Measurements from ENCODE around the gene PRSS22.

The PRSS22 gene

DNA sequence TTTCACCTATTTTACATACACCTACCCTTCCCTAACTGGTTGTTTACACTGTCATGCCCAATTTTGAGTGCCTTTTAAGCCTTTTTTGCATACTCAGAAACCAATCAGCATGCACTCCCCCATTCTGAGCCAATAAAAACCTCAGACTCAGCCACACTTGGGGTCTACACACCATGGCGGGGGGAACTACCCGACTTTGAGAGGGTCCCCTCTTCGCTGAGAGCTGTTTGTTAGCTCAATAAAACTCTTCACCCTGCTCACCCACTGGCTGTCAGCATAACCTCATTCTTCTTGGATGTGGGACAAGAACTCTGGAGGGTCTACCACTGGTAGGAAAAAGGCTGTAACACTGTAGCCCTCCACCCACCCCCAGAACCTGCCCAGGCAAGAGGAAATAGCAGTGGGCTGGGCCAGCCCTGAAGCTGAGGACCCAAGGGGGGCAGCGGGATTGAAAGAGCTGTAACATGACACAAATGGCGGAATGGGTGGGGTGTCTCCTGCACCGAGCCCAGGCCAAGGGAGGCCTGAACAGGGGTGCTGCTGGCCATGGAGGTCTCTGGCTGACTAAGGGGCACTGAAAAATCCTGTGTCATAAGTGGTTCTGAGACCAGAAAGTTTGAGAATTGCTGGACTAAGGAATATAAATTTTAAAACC is 22.0 kb upstream of the PRSS22 start:
- DNase-seq (ENCODE audit: low read depth), result no peak

DNA sequence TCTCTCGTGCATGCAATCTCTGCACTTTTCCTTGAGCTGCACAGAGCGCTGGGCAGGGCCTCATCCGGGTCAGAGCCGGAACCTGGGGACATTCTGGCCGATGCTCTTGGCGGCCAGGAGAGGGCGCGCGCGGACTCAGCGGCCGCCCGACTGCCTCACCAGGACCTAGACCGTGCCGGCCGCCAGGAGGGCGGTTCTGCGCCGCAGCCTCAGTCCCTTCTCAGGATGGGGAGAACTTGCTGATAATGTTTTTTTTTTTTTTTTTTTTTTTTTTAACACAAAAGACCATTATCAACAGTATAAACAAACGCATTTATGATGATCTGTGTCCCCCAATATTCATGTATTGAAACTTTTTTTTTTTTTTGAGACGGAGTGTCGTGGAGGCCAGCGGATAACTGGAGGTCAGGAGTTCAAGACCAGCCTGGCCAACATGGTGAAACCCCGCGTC is 17.0 kb upstream of the PRSS22 start:
- DNase-seq (ENCODE audit: low read depth), result no peak

DNA sequence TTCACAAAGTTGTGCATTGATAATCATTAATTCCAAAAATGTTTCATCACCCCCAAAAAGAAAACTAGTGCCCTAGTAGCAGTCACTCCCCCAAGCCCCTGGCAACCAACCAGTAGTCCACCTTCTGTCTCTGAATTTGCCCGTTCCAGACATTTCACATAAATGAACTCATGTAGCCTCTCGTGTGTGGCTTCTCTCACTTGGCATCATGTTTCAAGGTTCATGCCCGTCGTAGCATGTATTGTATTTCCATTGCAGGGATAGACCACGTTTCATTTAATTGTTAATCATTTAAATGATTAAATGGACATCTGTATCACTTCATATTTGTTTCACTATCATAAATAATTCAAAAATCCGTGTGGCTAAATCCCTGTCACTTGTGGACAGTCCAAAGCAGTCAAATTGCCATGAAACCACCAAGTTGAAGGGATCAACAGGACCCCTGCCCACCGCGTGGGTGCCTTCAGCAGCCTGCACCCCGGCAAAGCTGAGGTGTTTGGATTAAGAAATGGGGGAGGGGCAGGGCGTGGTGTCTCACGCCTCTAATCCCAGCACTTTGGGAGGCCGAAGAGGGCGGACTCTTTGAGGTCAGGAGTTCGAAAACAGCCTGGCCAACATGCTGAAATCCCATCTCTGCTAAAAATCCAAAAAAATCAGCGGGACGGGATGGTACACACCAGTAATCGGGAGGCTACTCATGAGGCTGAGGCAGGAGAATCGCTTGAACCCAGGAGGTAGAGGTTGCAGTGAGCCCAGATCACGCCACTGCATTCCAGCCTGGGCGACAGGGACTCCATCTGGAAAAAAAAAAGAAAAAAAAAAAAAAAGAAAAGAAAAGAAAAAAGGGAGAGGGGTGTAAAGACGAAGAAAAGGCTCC is 16.3 kb upstream of the PRSS22 start:
- DNase-seq (ENCODE audit: low read depth), result no peak

DNA sequence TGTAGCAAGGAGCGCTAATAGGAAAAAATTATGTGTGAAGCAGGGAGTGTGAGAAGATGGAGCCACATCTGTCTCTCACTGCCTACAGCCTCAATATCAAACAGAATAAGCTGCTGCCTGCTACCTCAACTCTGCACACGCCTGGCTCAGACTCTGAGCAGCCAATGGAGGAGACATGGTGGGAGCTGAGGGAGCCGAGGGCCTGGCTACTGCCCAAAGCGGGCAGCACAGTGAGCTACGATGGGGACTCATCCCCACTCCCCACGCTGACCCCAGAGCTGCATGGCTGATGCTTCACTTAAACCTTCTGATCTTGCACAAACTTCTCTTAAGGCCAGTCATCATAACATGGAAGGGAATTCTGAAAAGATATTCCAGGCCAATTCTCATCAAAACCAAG is 14.0 kb upstream of the PRSS22 start:
- no peak for DNase-seq (ENCODE audit: low read depth)

DNA sequence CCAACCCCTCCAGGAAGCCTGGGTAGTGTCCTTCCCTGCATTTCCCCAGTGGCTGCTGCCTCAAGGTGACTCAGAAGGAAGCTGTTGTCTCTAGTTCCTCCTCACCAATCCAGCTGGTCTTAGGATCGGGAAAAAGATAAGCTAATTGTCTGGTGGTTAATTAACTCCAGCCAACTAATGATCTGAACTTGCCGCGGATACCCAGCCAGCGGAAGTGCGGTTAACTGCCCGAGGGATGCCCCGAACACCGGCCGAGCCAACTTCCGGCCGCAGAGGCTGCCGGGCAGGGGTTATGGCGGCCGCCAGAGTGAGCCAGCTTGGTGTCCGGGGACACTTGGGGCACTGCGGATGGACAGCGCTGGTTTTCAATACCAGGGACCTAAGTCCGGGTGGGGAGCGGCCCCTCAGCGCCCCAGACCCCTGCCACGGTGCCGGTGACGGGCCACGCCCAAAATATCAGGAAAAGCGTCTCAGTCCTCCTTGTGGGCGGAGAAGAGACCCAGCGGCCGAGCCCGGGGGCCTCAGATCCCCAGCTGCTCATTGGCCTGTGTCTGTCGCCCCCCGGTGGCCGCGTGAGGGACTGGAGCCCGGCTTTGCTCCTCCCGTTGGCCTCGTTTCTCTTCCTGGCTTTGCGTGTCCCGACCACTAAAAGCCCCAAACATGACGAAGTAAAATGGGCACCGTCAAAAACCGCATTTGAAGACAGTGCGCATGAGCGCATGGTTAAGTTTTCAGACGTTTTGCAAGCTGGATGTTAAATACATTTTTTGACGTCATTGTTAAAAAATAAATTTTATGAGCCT is 10.2 kb upstream of the PRSS22 start:
- DNase-seq (ENCODE audit: low read depth), result peak; percentile 95

DNA sequence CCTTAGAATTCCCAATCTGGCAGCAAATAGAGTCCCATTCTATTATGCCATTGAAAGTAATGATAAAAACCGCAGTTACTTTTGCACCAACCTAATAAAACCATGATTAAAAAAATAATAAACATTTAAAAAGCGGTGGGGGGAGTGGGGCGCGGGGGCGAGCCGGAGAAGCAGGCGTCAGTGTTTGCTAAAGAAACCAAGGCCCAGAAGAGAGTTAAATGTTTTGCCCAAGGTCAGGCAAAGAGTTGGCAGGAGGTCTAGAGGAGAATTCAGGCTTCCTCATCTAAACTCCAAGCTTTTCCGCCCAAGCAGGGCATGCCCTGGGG is 9.7 kb upstream of the PRSS22 start:
- no peak for DNase-seq (ENCODE audit: low read depth)

DNA sequence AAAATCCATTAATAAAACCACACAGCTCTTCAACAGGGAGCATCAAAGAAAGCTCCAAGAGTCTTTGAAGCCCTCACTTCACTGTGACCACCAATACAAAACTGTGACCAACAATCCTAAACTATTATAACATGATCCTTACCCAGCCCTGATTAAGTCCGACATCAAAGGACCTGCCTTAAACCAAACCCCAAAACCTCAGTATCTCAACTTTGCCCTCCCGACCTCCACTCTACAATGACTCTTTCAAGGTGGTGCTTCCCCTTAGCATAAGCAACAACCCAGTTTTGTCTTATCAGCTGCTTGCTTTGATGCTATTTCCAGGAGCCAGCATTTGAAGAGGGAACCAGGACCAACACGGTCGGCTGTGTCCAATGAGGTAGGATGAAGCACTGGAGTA is 8.5 kb upstream of the PRSS22 start:
- DNase-seq (ENCODE audit: low read depth), result no peak

DNA sequence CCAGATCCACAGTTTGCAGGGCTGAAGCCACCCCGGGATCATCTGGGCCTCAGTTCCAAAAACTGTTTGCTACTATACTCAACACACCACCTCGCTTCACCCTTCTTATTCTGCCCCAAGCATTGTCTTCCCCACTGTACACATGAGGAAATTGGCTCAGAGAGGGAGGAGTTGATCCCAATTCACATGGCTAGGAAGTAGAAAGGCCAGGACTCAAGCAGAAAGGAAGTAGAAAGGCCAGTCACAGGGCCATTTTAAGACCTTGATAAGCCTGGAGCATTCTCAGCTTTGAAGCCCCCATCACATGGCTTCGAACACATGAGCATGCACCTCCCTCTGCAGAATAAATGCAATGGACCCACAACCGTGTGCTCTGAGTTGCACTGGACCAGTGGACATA is 7.7 kb upstream of the PRSS22 start:
- no peak for DNase-seq (ENCODE audit: low read depth)

DNA sequence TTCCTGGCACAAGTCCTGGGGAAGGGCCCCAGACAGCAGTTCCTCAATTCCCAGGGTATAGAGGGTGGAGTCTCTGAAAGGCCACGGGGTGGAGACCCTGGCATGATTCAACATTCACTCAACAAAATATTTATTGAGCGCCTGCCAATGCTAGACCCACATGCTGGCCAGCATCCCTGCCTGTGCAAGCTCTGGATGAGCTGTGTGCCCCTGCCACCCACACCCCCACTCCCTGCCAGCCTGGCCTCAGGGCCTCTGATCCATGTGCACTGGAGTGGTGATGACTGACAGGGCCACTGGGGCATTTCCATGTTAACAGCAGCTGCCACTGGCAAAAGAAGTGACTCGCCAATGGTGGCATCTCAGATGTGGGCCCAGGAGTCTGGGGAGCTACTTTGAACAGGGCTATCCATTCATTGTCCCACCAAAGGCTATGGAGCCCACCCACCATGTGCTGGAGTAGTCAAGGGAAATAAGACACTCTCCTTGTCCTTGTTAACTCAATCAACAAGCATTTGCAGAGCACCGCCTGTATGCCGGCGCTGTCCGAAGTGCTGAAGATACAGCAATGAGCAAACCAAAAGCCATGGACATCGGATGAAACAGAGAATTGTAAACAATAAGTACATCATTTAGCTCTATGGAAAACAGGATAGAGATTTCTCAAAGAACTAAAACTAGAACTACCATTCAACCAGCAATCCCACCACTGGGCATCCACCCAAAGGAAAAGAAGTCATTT is 3.0 kb upstream of the PRSS22 start:
- no peak for DNase-seq (ENCODE audit: low read depth)

DNA sequence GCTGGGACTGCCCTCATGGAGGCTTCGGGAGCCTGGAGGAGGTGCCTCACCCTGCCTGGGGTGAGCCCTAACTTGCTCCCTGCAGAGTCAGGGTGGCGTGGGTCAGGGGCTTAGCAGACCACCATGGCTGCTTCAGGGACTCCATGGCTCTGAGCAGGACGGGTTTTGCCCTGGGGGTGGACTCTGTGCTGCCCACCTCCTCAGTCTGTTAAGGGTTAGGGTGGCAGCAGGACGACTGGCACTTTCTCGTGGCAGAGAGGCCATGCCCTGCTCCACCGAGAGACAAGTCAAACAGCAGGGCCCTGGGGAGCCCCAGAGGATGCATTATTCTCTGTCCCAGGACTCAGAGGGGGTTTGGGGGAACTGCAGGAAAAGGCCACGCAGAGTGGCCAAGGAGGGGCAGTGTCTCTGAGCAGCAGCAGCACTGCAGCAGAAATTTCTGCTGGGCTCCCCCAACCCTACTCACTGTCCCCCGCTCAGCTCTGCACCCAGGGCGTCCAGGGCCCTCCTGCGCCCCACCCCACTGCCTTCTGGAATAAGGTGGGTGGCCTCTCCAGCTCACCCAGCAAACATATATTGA is 1.8 kb upstream of the PRSS22 start:
- no peak for DNase-seq (ENCODE audit: low read depth)

DNA sequence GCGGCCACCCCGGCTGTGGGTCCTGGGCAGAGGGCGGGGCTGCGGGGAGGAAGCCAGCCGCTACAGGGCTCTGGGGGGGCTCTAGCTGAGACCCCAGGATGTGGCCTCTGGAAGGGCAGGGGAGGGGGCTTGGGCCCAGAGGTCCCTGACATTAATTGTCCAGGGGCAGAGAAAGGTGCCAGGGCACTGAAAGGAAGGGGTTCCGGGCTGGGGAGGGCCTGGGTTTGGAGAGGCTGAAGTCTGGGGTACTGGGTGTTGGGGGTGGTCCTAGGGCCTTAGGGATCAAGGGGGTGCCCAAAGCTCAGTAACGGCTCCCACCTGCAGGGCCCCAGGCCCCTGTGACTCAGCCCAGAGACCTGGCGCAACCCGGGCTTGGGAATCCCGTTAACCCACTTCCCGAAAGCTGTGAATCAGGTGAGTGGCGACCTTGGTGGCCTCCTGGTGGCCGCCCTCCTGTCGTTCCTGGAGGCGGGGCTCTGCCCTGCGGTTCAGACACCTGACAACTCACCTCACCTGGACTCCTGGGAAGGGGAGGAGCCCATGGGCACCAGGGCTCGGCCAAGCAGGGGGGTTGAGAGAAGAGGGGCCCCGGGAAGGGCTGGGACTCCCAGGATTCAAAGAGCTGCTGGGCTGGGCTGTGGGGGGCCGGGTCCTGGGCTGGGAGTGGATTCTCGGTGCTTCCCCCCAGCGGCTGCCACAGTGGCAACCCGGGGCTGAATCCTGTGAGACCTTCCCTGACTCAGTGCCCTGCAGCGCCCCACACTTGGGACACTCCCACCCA is 465 bp upstream of the PRSS22 start:
- no peak for DNase-seq (ENCODE audit: low read depth)

DNA sequence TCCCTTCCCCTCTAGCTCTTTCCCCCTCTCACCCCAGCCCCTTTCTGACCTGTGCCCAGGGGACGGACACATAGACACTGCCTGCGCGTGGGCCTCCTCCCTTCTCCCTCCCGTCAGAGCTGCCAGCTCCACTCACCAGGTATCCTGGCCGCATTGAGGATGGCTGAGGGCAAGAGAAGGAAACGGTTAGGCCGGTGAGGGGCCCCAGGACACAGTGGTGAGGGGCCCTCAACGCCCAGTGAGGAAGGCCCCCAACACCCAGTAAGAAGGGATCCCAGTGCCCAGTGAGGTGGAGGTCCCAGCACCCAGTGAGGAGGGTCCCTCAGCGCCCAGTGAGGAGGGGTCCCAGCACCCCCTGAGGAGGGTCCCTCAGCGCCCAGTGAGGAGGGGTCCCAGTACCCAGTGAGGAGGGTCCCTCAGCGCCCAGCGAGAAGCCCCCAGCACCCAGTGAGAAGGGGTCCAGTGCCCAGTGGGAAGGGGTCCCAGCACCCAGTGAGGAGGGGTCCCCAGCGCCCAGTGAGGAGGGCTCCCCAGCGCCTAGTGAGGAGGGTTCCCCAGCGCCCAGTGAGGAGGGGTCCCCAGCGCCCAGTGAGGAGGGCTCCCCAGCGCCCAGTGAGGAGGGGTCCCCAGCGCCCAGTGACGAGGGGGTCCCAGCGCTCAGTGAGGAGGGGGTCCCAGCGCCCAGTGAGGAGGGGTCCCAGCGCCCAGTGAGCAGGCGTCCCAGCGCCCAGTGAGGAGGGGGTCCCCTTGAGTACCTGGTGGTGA is 1.1 kb downstream of the PRSS22 start:
- DNase-seq (ENCODE audit: low read depth), result no peak

DNA sequence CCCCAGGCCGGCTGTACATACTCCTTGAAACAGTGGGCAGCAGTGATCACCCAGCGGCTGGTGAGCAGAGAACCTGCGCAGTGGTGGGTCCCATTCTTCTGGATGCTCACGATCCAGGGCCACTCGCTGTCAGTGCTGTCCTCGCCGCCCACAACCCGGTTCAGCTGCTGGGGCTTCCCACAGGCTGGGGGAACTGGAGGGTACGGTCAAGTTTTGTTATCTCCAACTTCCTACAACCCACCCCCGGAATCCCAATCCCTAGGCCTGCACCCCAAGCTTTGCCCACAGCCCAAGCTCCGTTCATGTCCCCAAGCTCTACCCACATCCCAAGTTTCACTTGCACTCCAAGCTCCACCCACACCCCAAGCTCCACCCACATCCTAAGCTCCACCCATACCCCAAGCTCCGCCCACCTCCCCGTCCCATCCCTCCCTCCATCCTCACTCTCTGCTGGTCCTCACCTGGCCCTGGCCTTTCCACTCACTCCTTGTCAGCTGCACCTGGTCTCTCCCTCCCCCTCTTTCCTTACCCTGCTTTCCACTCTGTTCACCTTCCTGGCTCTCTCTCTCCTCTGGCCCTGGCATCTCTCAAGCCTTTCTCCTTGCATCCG is 1.8 kb downstream of the PRSS22 start:
- no peak for DNase-seq (ENCODE audit: low read depth)

DNA sequence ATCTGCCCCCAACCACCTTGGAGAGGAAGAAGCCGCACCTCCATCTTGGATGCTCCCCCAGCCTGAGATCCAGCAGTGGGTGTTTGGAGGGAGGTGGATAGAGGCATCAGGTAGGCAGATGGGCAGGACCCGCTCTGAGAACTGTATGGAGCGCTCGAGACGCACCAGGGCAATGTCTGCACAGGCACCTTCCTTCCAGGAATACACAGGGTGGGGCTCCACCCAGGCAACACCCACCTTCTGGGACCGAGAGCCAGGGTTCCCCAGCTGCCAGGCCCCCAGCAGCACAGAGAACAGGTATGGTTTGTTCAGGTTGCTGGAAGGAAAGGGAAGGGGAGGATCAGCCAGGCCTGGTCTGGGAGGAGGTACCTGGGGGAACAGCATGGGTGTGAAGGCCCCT is 2.4 kb downstream of the PRSS22 start:
- DNase-seq (ENCODE audit: low read depth), result no peak

DNA sequence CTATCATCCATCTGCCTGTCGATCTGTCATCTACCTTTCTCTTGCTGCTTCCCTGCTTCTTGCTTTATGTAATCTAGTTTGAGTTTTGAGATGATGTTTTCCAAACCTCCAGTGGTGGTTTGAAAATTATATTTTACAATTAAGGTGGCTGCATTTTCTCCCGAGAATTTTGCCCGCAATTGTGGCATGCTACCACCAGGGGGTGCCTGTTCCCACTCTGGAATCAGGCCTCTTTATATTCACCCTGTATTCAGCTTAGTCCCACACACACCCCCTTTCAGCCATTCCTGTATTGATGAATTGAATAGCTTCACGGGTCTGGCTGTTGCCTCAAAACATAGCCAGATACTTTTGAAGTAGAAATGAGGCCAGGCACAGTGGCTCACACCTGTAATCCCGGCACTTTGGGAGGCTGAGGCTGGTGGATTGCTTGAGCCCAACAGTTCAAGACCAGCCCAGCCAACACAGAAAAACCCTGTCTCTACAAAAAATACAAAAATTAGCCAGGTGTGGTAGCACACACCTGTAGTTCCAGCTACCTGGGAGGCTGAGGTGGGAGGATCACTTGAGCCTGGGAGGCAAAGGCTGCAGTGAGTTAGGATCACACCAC is 3.2 kb downstream of the PRSS22 start:
- no peak for DNase-seq (ENCODE audit: low read depth)

DNA sequence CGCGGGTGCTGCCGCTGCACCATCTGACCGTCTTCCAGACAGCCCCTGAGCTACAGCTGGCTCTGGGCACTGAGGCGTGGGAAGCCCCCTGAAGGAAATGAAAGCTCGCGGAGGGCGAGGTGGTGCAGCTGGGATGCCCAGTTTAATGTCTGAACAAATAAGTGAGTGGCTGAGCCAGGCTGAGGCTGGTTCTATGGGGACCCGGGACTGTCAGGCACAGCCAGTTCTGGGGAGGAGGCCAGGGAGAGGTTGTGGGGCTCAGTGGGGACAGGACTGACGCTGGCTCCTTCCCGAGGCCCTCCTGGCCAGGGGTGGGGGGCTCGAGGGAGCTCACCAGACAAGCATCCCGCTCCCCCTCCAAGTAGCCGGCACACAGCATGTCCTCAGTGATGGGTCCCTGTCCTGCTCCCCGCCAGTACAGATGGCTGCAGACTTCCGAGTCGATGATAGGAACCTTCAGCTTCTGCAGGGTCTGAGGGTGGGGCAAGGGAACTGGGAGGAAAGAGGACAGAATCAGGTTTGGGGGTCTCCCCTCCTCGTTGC is 4.4 kb downstream of the PRSS22 start:
- DNase-seq (ENCODE audit: low read depth), result no peak

DNA sequence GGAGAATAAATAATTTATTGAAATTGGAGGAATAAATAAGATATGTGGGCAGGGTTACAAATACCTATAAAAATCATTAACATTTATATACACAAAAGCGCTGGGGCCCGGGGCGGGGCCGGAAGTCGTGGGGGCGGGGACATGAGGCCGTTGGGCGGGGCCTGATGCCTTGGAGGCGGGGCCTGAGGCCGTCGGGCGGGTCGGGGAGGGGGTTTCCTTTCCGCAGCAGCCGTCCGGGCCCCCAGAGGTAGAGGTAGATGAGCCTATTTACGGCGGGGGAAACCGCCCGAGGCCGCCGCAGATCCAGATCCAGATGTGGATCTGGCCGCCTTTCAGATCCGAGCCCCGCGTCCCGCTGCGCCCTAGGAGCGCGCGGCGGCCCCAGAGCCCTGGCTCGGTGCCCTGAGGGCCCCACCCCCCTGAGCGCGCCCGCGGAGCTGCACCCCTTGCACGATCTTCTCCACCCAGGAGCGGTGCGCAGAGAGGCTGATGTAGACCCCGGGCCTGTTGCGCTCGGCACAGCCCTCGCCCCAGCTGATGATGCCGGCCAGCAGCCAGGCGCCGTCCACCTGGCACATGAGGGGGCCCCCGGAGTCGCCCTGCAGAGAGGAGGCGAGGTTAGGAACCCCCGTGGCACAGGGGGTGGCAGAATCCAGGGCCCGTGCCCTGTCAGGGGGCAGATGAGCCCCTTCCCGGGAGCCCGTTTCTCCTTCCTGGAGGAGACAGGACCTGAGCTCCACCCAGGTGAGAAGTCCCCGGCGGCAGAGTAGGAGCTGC is 5.1 kb downstream of the PRSS22 start:
- DNase-seq (ENCODE audit: low read depth), result no peak

DNA sequence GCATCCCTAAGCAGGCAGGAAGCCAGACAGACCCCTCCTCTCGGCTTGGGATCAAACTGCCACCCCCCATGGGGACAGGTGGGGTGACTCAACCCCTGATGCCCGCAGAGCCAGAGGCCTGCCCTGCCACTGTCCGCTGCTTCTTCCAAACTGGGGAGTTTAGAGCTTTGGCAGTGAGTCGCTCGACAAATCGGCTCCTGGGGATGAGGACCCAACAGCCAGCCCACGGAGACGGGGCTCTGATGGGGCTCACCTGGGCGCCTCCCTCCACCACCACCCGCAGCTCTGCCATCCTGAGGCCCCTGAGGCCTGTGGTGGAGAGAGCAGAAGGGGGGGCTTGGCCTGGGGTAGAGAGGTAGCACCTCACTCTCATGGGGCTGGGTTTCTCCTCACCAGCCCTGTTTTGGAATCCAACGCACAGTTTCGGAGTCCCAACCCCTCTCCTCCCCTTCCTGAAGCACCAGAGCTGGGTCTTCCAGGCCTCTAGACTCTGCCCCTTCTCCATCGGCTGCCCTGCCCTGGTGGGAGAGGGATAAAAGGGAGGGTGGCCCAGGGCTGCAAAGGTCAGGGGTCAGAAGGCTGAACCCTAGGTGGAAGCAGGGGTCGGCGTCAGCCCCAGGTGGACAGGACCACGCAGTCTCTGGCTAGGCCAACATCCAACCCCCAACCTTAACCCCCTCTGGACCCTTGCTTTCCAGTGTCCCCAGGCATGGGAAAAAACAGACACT is 5.8 kb downstream of the PRSS22 start:
- no peak for DNase-seq (ENCODE audit: low read depth)

Data from stimulated activated CD8-positive, alpha-beta memory T cell treated with anti-CD3 and anti-CD28 coated beads, Interleukin-7, amount 100 ng/mL, for 24 hours (primary cell).